ENCODE results near the gene DPP6. TPM values are rescaled to one million over a fixed set of nuclear protein-coding genes. Genes with fewer than 3 reads are reported as not detected.

Gene DPP6
- total and polyA plus RNA-seq, 9 of the 15 experiments (the other 6 are each of a cell fraction or from before 2014, with no cell fraction given) = not detected

DNA sequence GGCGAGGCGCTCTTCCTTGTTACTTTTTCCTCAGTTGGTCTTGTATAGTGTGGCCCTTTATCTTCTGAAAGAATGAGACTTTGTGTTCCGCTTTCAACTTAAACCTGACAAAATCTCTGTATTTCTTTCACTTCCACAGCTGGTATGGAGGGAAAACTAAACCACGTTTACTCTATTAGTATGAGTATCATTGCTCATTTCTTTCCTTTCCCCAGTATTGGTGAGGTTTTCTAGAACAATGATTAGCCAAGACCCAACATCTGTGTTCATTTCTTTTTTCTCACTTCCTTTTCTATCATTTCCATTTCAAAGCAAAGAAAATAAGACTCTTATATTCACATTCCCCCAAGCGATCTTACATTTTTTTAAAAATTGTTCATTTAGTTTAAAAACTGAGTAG lies 785.4 kb downstream of the DPP6 start:
- FAIRE-seq (no peak), ATAC-seq (no peak), DNase-seq (ENCODE audit: extremely low read depth in 1 of 4, low spot score in 3 of 4) (no peak)
- Histone ChIP-seq H3K9me3 (replicated peaks; ENCODE audit: control insufficient read depth, insufficient read depth, low read depth, low read length) (no peaks in the 10 kb centered on the region; the same call in 1 of the 2 replicates), H3K27me3 (ENCODE audit: control insufficient read depth in 2 of 2, insufficient read depth in 2 of 2, low read length in 2 of 2) (peaks cover 64 to 86% of the 10 kb centered on the region in 2 experiments), H3K4me3 (no peak overlapping the region), H4K20me1 (replicated peaks; ENCODE audit: control insufficient read depth, insufficient read depth, low read length) (peaks cover 4% of the 10 kb centered on the region; the same call in 1 of the 2 replicates), H3K36me3 (ENCODE audit: control insufficient read depth, insufficient read depth, low read length) (no peaks in the 10 kb centered on the region), H3K9ac (ENCODE audit: insufficient read depth in 1 of 2, low read depth in 2 of 2, low read length in 2 of 2) (no peak overlapping the region), H3K4me1 (replicated peaks in 1 of 2; ENCODE audit: control insufficient read depth in 2 of 2, insufficient read depth in 2 of 2, low read length in 2 of 2) (no peaks in the 10 kb centered on the region), H2AFZ (ENCODE audit: low read depth, low read length) (no peak overlapping the region), H3K79me2 (ENCODE audit: control insufficient read depth, insufficient read depth, low read length) (no peaks in the 10 kb centered on the region), H3K27ac (ENCODE audit: extremely low read depth, low read depth, low read length) (no peak overlapping the region), H3K4me2 (ENCODE audit: insufficient read depth, low read length) (no peak overlapping the region), H3K9me1 (ENCODE audit: control insufficient read depth, insufficient read depth, low read length) (no peaks in the 10 kb centered on the region)
- ChIA-PET POLR2A (no interaction called here), CTCF (ENCODE audit: low intra/inter-chr PET ratio) (no interaction called here)
- intact Hi-C loops (cut with micrococcal nuclease) = no loop called here
- TF ChIP-seq NCOA1 (IDR thresholded peaks at IDR 0.05; ENCODE audit: low read depth) = no peak
- TF ChIP-seq RAD51 (IDR thresholded peaks at IDR 0.05; ENCODE audit: borderline replicate concordance, low read depth) = no peak
- TF ChIP-seq, protein P1, sequence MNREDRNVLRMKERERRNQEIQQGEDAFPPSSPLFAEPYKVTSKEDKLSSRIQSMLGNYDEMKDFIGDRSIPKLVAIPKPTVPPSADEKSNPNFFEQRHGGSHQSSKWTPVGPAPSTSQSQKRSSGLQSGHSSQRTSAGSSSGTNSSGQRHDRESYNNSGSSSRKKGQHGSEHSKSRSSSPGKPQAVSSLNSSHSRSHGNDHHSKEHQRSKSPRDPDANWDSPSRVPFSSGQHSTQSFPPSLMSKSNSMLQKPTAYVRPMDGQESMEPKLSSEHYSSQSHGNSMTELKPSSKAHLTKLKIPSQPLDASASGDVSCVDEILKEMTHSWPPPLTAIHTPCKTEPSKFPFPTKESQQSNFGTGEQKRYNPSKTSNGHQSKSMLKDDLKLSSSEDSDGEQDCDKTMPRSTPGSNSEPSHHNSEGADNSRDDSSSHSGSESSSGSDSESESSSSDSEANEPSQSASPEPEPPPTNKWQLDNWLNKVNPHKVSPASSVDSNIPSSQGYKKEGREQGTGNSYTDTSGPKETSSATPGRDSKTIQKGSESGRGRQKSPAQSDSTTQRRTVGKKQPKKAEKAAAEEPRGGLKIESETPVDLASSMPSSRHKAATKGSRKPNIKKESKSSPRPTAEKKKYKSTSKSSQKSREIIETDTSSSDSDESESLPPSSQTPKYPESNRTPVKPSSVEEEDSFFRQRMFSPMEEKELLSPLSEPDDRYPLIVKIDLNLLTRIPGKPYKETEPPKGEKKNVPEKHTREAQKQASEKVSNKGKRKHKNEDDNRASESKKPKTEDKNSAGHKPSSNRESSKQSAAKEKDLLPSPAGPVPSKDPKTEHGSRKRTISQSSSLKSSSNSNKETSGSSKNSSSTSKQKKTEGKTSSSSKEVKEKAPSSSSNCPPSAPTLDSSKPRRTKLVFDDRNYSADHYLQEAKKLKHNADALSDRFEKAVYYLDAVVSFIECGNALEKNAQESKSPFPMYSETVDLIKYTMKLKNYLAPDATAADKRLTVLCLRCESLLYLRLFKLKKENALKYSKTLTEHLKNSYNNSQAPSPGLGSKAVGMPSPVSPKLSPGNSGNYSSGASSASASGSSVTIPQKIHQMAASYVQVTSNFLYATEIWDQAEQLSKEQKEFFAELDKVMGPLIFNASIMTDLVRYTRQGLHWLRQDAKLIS (CRISPR knock-in tag; IDR thresholded peaks at IDR 0.05) = no peak
- no peak for TF ChIP-seq CBFA2T2 (conservative IDR thresholded peaks at IDR 0.05)
- TF ChIP-seq PCBP2 (IDR thresholded peaks at IDR 0.05; ENCODE audit: low read depth, low read length, poor library complexity, severe bottlenecking) = no peak
- TF ChIP-seq, protein P2, sequence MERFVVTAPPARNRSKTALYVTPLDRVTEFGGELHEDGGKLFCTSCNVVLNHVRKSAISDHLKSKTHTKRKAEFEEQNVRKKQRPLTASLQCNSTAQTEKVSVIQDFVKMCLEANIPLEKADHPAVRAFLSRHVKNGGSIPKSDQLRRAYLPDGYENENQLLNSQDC (CRISPR knock-in tag; IDR thresholded peaks at IDR 0.05) = no peak
- no peak for TF ChIP-seq LARP7 (IDR thresholded peaks at IDR 0.05)
- TF ChIP-seq CCAR2 (IDR thresholded peaks at IDR 0.05; ENCODE audit: low read depth, low read length) = no peak
- no peak for TF ChIP-seq TBL1XR1 (IDR thresholded peaks at IDR 0.05; ENCODE audit: low read length in 2 of 2)
- no peak for TF ChIP-seq ZC3H8 (IDR thresholded peaks at IDR 0.05)
- in situ Hi-C loops (cut with MboI) = no loop called here
- 2% methylated on average over 5 of the region's 5 CpGs for whole genome bisulfite sequencing (ENCODE audit: insufficient coverage, low coverage, missing lambda C conversion rate)
- BruUV-seq (replicated peaks) = no TSS peak
